C4-2B (cell line): ENCODE measurements around the gene ATXN1L.

Experiments
- ZFX ChIP-seq: fragments of 450-650 bp; IDR thresholded peaks from 2 replicates; pipeline ENCODE4 v1.6.1; 2017
- TF ChIP-seq, protein P1 (sequence below): fragments of 450-650 bp; conservative IDR thresholded peaks from 2 replicates; pipeline ENCODE4 v1.5.1; 2017; ENCODE audit warnings: mild to moderate bottlenecking

DNA sequence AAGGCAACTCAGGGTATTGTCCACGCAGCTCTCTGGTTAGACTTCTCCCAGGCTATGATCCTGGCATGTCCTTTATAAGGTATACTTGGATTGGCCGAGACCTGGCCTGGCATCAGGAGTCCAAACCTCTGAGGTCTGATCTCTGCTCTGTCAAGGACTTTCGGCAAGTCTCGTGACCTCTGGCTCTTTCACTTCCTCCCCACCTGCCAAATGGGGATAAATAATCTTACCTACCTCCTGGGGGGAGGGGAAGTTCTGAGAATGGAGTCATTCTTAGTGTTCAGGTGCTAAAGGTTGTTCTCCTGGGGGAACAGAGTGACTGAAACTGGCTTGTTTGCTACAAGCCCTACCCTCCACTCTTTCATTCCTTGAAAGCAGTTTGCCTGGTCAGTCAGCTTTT is 7.6 kb downstream of the ATXN1L start:
- TF ChIP-seq, protein P1, sequence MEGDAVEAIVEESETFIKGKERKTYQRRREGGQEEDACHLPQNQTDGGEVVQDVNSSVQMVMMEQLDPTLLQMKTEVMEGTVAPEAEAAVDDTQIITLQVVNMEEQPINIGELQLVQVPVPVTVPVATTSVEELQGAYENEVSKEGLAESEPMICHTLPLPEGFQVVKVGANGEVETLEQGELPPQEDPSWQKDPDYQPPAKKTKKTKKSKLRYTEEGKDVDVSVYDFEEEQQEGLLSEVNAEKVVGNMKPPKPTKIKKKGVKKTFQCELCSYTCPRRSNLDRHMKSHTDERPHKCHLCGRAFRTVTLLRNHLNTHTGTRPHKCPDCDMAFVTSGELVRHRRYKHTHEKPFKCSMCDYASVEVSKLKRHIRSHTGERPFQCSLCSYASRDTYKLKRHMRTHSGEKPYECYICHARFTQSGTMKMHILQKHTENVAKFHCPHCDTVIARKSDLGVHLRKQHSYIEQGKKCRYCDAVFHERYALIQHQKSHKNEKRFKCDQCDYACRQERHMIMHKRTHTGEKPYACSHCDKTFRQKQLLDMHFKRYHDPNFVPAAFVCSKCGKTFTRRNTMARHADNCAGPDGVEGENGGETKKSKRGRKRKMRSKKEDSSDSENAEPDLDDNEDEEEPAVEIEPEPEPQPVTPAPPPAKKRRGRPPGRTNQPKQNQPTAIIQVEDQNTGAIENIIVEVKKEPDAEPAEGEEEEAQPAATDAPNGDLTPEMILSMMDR: no peak
- TF ChIP-seq ZFX: no peak
